Transverse colon (tissue), 4 donors: ENCODE measurements around the gene CAPN15. TPM values are rescaled to one million over a fixed set of nuclear protein-coding genes. Genes with fewer than 3 reads are reported as not detected.
A peak's percentile ranks its signal among the peaks of the same experiment; 100 is the strongest.

Experiments
- DNase-seq: peaks from one replicate; pipeline ENCODE4 v3.0.0-alpha.2; 2019
- H3K27ac ChIP-seq, 4 donors: fragments of 200-600 bp; sonication (generic); 2 replicates each; pipeline ENCODE4 v1.5.1; 2016 to 2018; ENCODE audit warnings: inconsistent platforms in 4 of 4
- H3K27me3 ChIP-seq: fragments of 200-600 bp; sonication (generic); 2 replicates; pipeline ENCODE4 v1.5.1; 2017; ENCODE audit warnings: inconsistent platforms
- H3K36me3 ChIP-seq, 4 donors: fragments of 200-600 bp; sonication (generic); 2 replicates each; pipeline ENCODE4 v1.5.1; 2017 to 2019; ENCODE audit warnings: inconsistent platforms in 4 of 4
- H3K4me1 ChIP-seq, 4 donors: fragments of 200-600 bp; sonication (generic); 2 replicates each; pipeline ENCODE4 v1.5.1; 2017 to 2020; ENCODE audit warnings: inconsistent platforms in 4 of 4
- H3K4me3 ChIP-seq, 4 donors: fragments of 200-600 bp; sonication (generic); 1 replicate in 1 of 4; 2 replicates in 3 of 4; pipeline versions ENCODE4 v1.5.1 to v1.6.1; 2017 to 2019; ENCODE audit warnings: inconsistent platforms in 4 of 4
- H3K9me3 ChIP-seq, 2 donors: fragments of 200-600 bp; sonication (generic); 2 replicates each; pipeline ENCODE4 v1.5.1; 2017 to 2019; ENCODE audit warnings: inconsistent platforms in 2 of 2
- EP300 ChIP-seq: sonication (generic); formaldehyde crosslinking; IDR thresholded peaks from one replicate; pipeline ENCODE4 v1.6.1; 2017; ENCODE audit warnings: antibody characterized with exemption, low read depth
- POLR2A ChIP-seq: fragments of 450-650 bp; IDR thresholded peaks from one replicate; pipeline ENCODE4 v1.6.1; 2016; ENCODE audit warnings: antibody characterized with exemption, mild to moderate bottlenecking, moderate library complexity
- POLR2AphosphoS5 ChIP-seq, 3 donors: sonication (generic); formaldehyde crosslinking; IDR thresholded peaks; one replicate each; pipeline ENCODE4 v1.6.1; 2016; ENCODE audit warnings: antibody characterized with exemption in 3 of 3
- WGBS, 2 donors: methylation state at CpG; one replicate each; pipeline ENCODE4 v1.1.5; 2018; ENCODE audit warnings: low coverage in 1 of 2; 5-methylcytosine and 5-hydroxymethylcytosine counted together
- in situ Hi-C, 4 donors: fragments of 200-750 bp; cut with MboI; loops; one replicate each; pipeline versions ENCODE4 v1.15.0 to v1.15.1; 2017; ENCODE audit warnings: low sequenced_read_pairs in 3 of 4, low pct_ligation_motif_present in 1 of 4, low pct_unique_long_range_greater_than_20kb in 1 of 4
- intact Hi-C: fragments of 100-400 bp; cut with DNase I; formaldehyde crosslinking; loops from one replicate; pipeline ENCODE4 v1.15.1; 2023; ENCODE audit warnings: low total_unique reads
- total RNA-seq, 4 donors: library from RNA; depleted of rRNA; stranded (reverse); fragments of >200 nt; gene quantifications; one replicate each; pipeline ENCODE4 v1.1.0, GENCODE V29; 2016
- TF ChIP-seq, protein P1 (sequence below), 5 experiments: fragments of 200-600 bp in 3 of 5; fragments of 450-650 bp in 2 of 5; sonication (generic) in 3 of 5; IDR thresholded peaks; 1 replicate in 2 of 5; 2 replicates in 3 of 5; pipeline ENCODE4 v1.5.1; 2016 to 2017; ENCODE audit warnings: antibody characterized with exemption in 5 of 5, inconsistent platforms in 3 of 5, mild to moderate bottlenecking in 2 of 5, moderate library complexity in 1 of 5

The CAPN15 gene
- total RNA-seq, 4 donors from 2014 or later: 108 to 388 (median 175) TPM

- TF ChIP-seq POLR2A: peak; percentile 42
- peak in 2 of 3 donors; percentile 40 to 76 for TF ChIP-seq POLR2AphosphoS5 (IDR thresholded peaks at IDR 0.05)
- TF ChIP-seq EP300: no peak
- Histone ChIP-seq H3K9me3 (no peaks in the 10 kb centered on the region), H3K36me3 (no peaks in the 10 kb centered on the region), H3K4me3 (no peak overlapping the region), H3K27me3 (no peaks in the 10 kb centered on the region), H3K27ac (peak overlapping the region; percentile 93 to 98 (median 97)), H3K4me1 (peaks cover 37 to 70% (median 66%) of the 10 kb centered on the region in 4 donors)
- 83% methylated on average over 23 of the region's 23 CpGs; no CpG with 5 or more reads in 1 of the 2 donors for WGBS, 2 donors
- in situ Hi-C loops: no loop called here
- intact Hi-C loops: no loop called here
- DNase-seq: peak; percentile 64
Measured at GRCh38 chr16:530111-530817, 2.8 kb downstream of the CAPN15 start.

GRCh38 chr16:531494-532125, 4.1 kb downstream of the CAPN15 start:
- H3K9me3 ChIP-seq: no peaks in the 10 kb centered on the region
- no peaks in the 10 kb centered on the region for H3K36me3 ChIP-seq
- H3K4me1 ChIP-seq: peaks cover 25 to 65% (median 58%) of the 10 kb centered on the region in 4 donors
- DNase-seq: no peak
- TF ChIP-seq, protein P1, sequence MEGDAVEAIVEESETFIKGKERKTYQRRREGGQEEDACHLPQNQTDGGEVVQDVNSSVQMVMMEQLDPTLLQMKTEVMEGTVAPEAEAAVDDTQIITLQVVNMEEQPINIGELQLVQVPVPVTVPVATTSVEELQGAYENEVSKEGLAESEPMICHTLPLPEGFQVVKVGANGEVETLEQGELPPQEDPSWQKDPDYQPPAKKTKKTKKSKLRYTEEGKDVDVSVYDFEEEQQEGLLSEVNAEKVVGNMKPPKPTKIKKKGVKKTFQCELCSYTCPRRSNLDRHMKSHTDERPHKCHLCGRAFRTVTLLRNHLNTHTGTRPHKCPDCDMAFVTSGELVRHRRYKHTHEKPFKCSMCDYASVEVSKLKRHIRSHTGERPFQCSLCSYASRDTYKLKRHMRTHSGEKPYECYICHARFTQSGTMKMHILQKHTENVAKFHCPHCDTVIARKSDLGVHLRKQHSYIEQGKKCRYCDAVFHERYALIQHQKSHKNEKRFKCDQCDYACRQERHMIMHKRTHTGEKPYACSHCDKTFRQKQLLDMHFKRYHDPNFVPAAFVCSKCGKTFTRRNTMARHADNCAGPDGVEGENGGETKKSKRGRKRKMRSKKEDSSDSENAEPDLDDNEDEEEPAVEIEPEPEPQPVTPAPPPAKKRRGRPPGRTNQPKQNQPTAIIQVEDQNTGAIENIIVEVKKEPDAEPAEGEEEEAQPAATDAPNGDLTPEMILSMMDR (IDR thresholded peaks at IDR 0.05): no peak
- TF ChIP-seq EP300 (no peak), POLR2AphosphoS5 (IDR thresholded peaks at IDR 0.05) (no peak), POLR2A (no peak)
- H3K27me3 ChIP-seq: no peaks in the 10 kb centered on the region
- H3K4me3 ChIP-seq: no peak overlapping the region
- WGBS, 2 donors: 91% methylated on average over 13 of the region's 16 CpGs; no CpG with 5 or more reads in 1 of the 2 donors
- no peak overlapping the region for H3K27ac ChIP-seq
- intact Hi-C loops: no loop called here
- in situ Hi-C loops: no loop called here

DNA sequence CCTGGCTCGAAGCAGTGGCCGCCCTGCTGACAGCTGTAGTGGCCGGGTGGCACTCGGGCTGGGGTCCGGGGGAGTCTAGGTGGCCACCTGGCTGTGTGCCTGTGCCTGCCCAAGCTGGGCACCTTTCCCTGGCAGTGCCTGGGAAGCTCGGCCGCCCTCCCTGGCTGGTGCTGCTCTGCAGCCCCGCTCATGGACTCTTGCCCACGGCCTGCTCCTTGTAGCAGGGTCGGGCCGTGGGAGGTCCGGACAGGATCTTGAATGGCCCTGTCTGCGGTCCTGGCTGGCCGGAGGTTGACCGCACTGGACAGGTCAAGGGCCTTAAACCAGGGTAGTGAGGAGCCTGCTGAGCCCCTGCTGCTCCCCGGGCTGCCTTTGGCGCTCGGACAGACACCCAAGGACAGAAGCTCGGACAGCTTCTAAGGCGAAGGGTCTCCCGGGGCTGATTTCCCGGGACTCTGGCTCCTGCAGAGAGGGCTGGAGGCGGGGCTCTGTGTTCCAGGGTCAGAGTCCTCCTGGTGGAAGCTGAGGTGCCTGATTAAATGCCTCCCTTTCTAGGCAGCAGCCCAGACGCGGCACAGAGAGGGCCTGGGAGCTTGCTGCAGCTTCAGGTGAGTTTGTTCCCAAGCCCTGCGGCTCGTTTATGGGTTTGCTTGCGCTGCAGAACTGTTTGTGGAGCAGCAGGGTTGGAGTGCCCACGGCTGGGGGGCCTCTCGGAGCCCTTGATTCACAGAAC, 6.0 kb downstream of the CAPN15 start:
- H3K9me3 ChIP-seq: no peaks in the 10 kb centered on the region
- DNase-seq: peak; percentile 85
- peak overlapping the region; percentile 87 to 94 (median 91) for H3K27ac ChIP-seq
- peak overlapping the region in 3 of 4 donors; percentile 21 to 49 (median 26) for H3K4me3 ChIP-seq
- 64% methylated on average over 22 of the region's 30 CpGs; no CpG with 5 or more reads in 1 of the 2 donors for WGBS, 2 donors
- TF ChIP-seq EP300: no peak
- peak; percentile 64 to 79 (median 68) for TF ChIP-seq POLR2AphosphoS5 (IDR thresholded peaks at IDR 0.05)
- peak; percentile 84 for TF ChIP-seq POLR2A
- TF ChIP-seq, protein P1 (IDR thresholded peaks at IDR 0.05): peak in 2 of 5 experiments; percentile 34 to 46
- H3K36me3 ChIP-seq: no peaks in the 10 kb centered on the region
- intact Hi-C loops: no loop called here
- in situ Hi-C loops: no loop called here
- no peaks in the 10 kb centered on the region for H3K27me3 ChIP-seq
- peaks cover 25 to 62% (median 54%) of the 10 kb centered on the region in 4 donors for H3K4me1 ChIP-seq

DNA sequence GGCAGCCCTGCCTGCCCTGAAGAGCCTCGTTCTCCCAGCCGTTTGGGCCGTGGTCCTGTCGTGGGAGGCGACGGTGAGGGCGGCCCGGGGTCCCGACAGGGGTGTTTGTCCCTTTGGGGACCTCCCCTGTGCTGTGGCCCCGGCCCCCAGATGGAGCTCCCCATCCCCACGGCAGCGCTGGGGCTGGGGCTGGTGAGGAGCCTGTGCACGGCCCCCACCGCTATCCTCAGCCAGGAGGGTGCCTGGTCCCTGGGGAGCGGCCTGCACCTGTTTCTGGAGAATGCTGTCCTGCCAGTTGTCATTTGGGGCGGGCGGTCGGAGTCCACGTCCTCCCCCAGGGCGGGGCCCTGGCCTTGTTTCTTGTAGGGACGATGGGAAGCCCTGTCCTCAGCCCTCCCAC, 6.6 kb downstream of the CAPN15 start:
- in situ Hi-C loops: no loop called here
- DNase-seq: peak; percentile 87
- Histone ChIP-seq H3K27me3 (no peaks in the 10 kb centered on the region), H3K4me1 (peaks cover 23 to 58% (median 48%) of the 10 kb centered on the region in 4 donors), H3K27ac (peak overlapping the region; percentile 87 to 94 (median 91)), H3K4me3 (peak overlapping the region in 3 of 4 donors; percentile 21 to 49 (median 26)), H3K9me3 (no peaks in the 10 kb centered on the region), H3K36me3 (no peaks in the 10 kb centered on the region)
- TF ChIP-seq POLR2A: peak; percentile 51
- TF ChIP-seq EP300: no peak
- peak; percentile 40 to 61 (median 49) for TF ChIP-seq POLR2AphosphoS5 (IDR thresholded peaks at IDR 0.05)
- TF ChIP-seq, protein P1 (IDR thresholded peaks at IDR 0.05): no peak
- 55% methylated on average over 21 of the region's 21 CpGs; no CpG with 5 or more reads in 1 of the 2 donors for WGBS, 2 donors
- intact Hi-C loops: no loop called here
